GM12878 (cell line): ENCODE measurements around the gene RNU6-9. TPM values are rescaled to one million over a fixed set of nuclear protein-coding genes. Genes with fewer than 3 reads are reported as not detected.

Source experiments
- ATAC-seq: fragments of 200-7000 bp; cut with Tn5 transposase; 3 replicates; pipeline ENCODE4 v1.9.1; 2020; ENCODE audit warnings: mild to moderate bottlenecking, moderate library complexity
- BruUV-seq: library from RNA; stranded (reverse); fragments of 400-500 nt; replicated peaks from 2 replicates; lab custom pipeline; 2021; lab: Mats Ljungman, UMichigan
- CTCF ChIA-PET: fragments of 300-600 bp; sonication (Branson Sonifier 250); formaldehyde crosslinking; extraction: SDS; loops from one replicate; lab custom pipeline; 2021; ENCODE audit warnings: inconsistent platforms; lab: Yijun Ruan, JAX
- POLR2A ChIA-PET: fragments of 350-600 bp; formaldehyde crosslinking; extraction: SDS; loops from one replicate; lab custom pipeline; 2021; ENCODE audit warnings: inconsistent platforms; lab: Charles Lee
- RAD21 ChIA-PET: fragments of 300-600 bp; sonication (Branson Sonifier 250); formaldehyde crosslinking; loops from one replicate; lab custom pipeline; 2023; ENCODE audit warnings: antibody characterized with exemption; ENCODE audit not compliant: unreplicated experiment; lab: Charles Lee
- SMC1A ChIA-PET: fragments of 300-600 bp; sonication (Branson Sonifier 250); formaldehyde crosslinking; loops from one replicate; lab custom pipeline; 2023; ENCODE audit not compliant: unreplicated experiment, uncharacterized antibody; lab: Charles Lee
- DNase-seq: peaks from one replicate; pipeline ENCODE4 v3.0.0-alpha.2; 2011; ENCODE audit warnings: low read depth, low spot score
- FAIRE-seq: peaks from 3 replicates; lab custom pipeline; 2011; peaks lifted over from hg19 to GRCh38; lab: Jason Lieb, UNC
- H2AFZ ChIP-seq: 2 replicates; pipeline ENCODE4 v1.6.0; 2011; ENCODE audit warnings: low read depth, low read length, control low read depth; ENCODE audit not compliant: control insufficient read depth
- H3K27ac ChIP-seq: 2 replicates; pipeline ENCODE4 v1.5.1; 2011; ENCODE audit warnings: control low read depth; ENCODE audit not compliant: control insufficient read depth, insufficient read depth
- H3K27me3 ChIP-seq, 2 experiments: replicated peaks in 1 of 2; 2 replicates each; pipeline versions ENCODE4 v1.6.0 to v1.6.1; 2011; ENCODE audit warnings: low read length in 1 of 2; ENCODE audit not compliant: control insufficient read depth in 2 of 2, insufficient read depth in 2 of 2
- H3K36me3 ChIP-seq, 2 experiments: 2 replicates each; pipeline ENCODE4 v1.5.1; 2011; ENCODE audit warnings: low read length in 1 of 2; ENCODE audit not compliant: control insufficient read depth in 2 of 2, insufficient read depth in 2 of 2
- H3K4me1 ChIP-seq: 2 replicates; pipeline ENCODE4 v1.6.1; 2011; ENCODE audit warnings: mild to moderate bottlenecking, low read length, moderate library complexity, mixed read lengths; ENCODE audit not compliant: control insufficient read depth, insufficient read depth
- H3K4me2 ChIP-seq: 2 replicates; pipeline ENCODE4 v1.6.0; 2011; ENCODE audit warnings: control low read depth; ENCODE audit not compliant: control insufficient read depth, insufficient read depth
- H3K4me3 ChIP-seq: fragments of 200-600 bp; sonication (generic); 2 replicates; pipeline ENCODE4 v1.5.1; 2016
- H3K79me2 ChIP-seq: 2 replicates; pipeline ENCODE4 v1.6.0; 2011; ENCODE audit warnings: low read length; ENCODE audit not compliant: control insufficient read depth, insufficient read depth
- H3K9ac ChIP-seq: 2 replicates; pipeline ENCODE4 v1.8.0; 2011; ENCODE audit warnings: low read length, control low read depth, mixed read lengths; ENCODE audit not compliant: control insufficient read depth, insufficient read depth
- H3K9me3 ChIP-seq: replicated peaks from 3 replicates; pipeline ENCODE4 v1.5.1; 2011; ENCODE audit warnings: mild to moderate bottlenecking, low read length; ENCODE audit not compliant: control insufficient read depth, insufficient read depth
- H4K20me1 ChIP-seq: 2 replicates; pipeline ENCODE4 v1.6.0; 2011; ENCODE audit not compliant: control insufficient read depth, insufficient read depth
- ASH2L ChIP-seq: fragments of 300-600, 200-600 bp; sonication (generic); IDR thresholded peaks from 2 replicates; pipeline ENCODE4 v1.6.1; 2017; ENCODE audit warnings: low read depth, mild to moderate bottlenecking, borderline replicate concordance
- CHD2 ChIP-seq: IDR thresholded peaks from 2 replicates; pipeline ENCODE4 v1.6.1; 2011; ENCODE audit warnings: low read depth, low read length, improper control_type of control experiment, borderline replicate concordance
- CREB1 ChIP-seq: IDR thresholded peaks from 2 replicates; pipeline ENCODE4 v1.6.1; 2012; ENCODE audit warnings: low read depth, mild to moderate bottlenecking, inconsistent platforms
- DPF2 ChIP-seq: fragments of 450-650 bp; IDR thresholded peaks from 2 replicates; pipeline ENCODE4 v1.6.1; 2017; ENCODE audit warnings: mild to moderate bottlenecking
- EGR1 ChIP-seq, 2 experiments: IDR thresholded peaks; 1 replicate in 1 of 2; 2 replicates in 1 of 2; pipeline ENCODE4 v1.6.1; 2011 to 2012; ENCODE audit warnings: low read depth in 2 of 2, low read length in 2 of 2, borderline replicate concordance in 1 of 2, mild to moderate bottlenecking in 1 of 2, moderate library complexity in 1 of 2
- ESRRA ChIP-seq: IDR thresholded peaks from 2 replicates; pipeline ENCODE4 v1.6.1; 2012; ENCODE audit warnings: mild to moderate bottlenecking, low read length, improper control_type of control experiment
- GATAD2B ChIP-seq: fragments of 450-650 bp; conservative IDR thresholded peaks from 2 replicates; pipeline ENCODE4 v1.6.1; 2017; ENCODE audit warnings: low read depth, mild to moderate bottlenecking, moderate library complexity
- IRF4 ChIP-seq: IDR thresholded peaks from 2 replicates; pipeline ENCODE4 v1.6.1; 2011; ENCODE audit warnings: low read depth, low read length
- MYB ChIP-seq: fragments of 150-350 bp; IDR thresholded peaks from 2 replicates; pipeline ENCODE4 v1.6.1; 2014; ENCODE audit warnings: mild to moderate bottlenecking, low read depth, low read length, borderline replicate concordance
- NR2C1 ChIP-seq: fragments of 450-650 bp; IDR thresholded peaks from 2 replicates; pipeline ENCODE4 v1.6.1; 2017; ENCODE audit warnings: antibody characterized with exemption, mild to moderate bottlenecking, moderate library complexity
- NR2F1 ChIP-seq: fragments of 450-650 bp; conservative IDR thresholded peaks from 2 replicates; pipeline ENCODE4 v1.6.1; 2017; ENCODE audit warnings: mild to moderate bottlenecking
- PML ChIP-seq: IDR thresholded peaks from 2 replicates; pipeline ENCODE4 v1.6.1; 2012; ENCODE audit warnings: low read length, inconsistent platforms
- RUNX3 ChIP-seq: IDR thresholded peaks from 2 replicates; pipeline ENCODE4 v1.6.1; 2012; ENCODE audit warnings: low read length, inconsistent platforms
- SMARCA5 ChIP-seq: fragments of 450-650 bp; IDR thresholded peaks from 2 replicates; pipeline ENCODE4 v1.6.1; 2017; ENCODE audit warnings: mild to moderate bottlenecking
- SPI1 ChIP-seq: IDR thresholded peaks from 2 replicates; pipeline ENCODE4 v1.6.1; 2011; ENCODE audit warnings: low read depth, mild to moderate bottlenecking, low read length, moderate library complexity, borderline replicate concordance; ENCODE audit not compliant: insufficient read depth
- STAT3 ChIP-seq: IDR thresholded peaks from 2 replicates; pipeline ENCODE4 v1.6.1; 2011; ENCODE audit warnings: low read depth, low read length, improper control_type of control experiment
- ZSCAN29 ChIP-seq: fragments of 450-650 bp; IDR thresholded peaks from 2 replicates; pipeline ENCODE4 v1.6.1; 2017; ENCODE audit warnings: mild to moderate bottlenecking, moderate library complexity
- WGBS: methylation state at CpG from one replicate; pipeline ENCODE4 v1.1.6; 2016; ENCODE audit warnings: low lambda C conversion rate; ENCODE audit not compliant: insufficient replicate concordance, insufficient coverage; ENCODE audit errors: missing lambda C conversion rate; 5-methylcytosine and 5-hydroxymethylcytosine counted together
- in situ Hi-C: fragments of 300-500 bp; cut with MboI; formaldehyde crosslinking; loops from 9 replicates; pipeline ENCODE4 v1.14.3; 2018; ENCODE audit warnings: mixed read lengths
- intact Hi-C: fragments of 100-400 bp; cut with micrococcal nuclease; formaldehyde crosslinking; loops from one replicate; pipeline ENCODE4 v1.14.2; 2022; ENCODE audit not compliant: unreplicated experiment
- polyA plus RNA-seq, 11 experiments: library from polyadenylated mRNA; depleted of rRNA in 4 of 11; unstranded in 6 of 11; stranded (reverse) in 5 of 11; fragments of >200 nt; fragmentation: Nextera tagmentation in 4 of 11; fragmentation: Illumina TruSeq in 1 of 11; extraction: Ambion mirVana in 4 of 11; extraction: Trizol in 1 of 11; gene quantifications; 1 replicate in 1 of 11; 2 replicates in 10 of 11; pipeline versions ENCODE4 v1.2.1 to v1.2.3, GENCODE V29; 2011 to 2016; ENCODE audit warnings: inconsistent platforms in 2 of 11, missing spikeins in 2 of 11, low read depth in 1 of 11
- total RNA-seq, 4 experiments: library from RNA; depleted of rRNA in 3 of 4; stranded (reverse); fragments of >200 nt in 3 of 4; fragmentation: Illumina TruSeq in 1 of 4; extraction: Trizol in 1 of 4; gene quantifications; 2 replicates each; pipeline versions ENCODE4 v1.2.1 to v1.2.3, GENCODE V29; 2013 to 2021
- TF ChIP-seq, protein P1 (sequence below): fragments of 450-650 bp; IDR thresholded peaks from 2 replicates; pipeline ENCODE4 v1.6.1; 2017; ENCODE audit warnings: borderline replicate concordance
- TF ChIP-seq, protein P2 (sequence below): fragments of 450-650 bp; conservative IDR thresholded peaks from 2 replicates; pipeline ENCODE4 v1.6.1; 2017; ENCODE audit warnings: mild to moderate bottlenecking, moderate library complexity

Gene RNU6-9
- total and polyA plus RNA-seq, 10 of the 15 experiments (the other 5 are each of a cell fraction or from before 2014, with no cell fraction given) = not detected

DNA sequence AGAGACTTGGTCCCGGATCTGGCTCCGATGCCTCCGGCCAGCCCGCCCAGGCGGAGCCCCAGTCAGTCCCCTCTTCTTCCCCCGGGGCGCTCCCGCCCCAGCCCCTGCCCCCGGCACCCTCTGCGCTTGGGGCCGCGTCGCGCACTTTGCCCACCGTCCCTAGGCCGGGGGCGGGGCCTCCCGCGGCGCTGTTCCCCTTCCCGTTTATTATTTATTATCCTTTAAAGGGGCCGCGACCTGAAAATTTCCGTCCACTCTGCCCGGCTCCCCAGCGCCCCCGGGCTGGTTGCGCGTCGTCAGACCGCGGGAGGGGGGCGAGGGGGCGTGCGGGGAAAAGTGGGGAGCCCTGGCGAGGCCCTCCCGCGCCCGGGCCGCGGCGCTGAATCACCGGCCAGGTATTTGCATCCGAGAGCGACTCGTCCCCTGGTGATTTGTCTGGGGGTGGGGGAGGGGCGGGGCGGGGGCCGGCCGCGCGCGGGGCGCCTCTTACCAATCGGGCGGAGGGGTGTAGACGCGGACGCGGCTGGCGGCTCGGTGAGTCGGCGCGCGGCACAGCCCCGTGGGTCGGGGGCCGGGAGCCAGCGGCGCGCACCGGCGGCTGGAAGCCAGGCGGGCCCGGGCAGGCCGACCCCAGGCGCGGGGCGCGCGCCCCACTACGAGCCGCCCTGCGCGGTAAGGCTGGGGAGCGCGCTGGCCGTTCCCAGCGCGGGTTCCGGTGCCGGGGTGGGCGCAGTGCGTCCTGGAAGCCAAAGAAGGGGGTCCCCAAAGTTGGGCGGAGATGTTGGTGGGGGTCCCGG lies 32.4 kb downstream of the RNU6-9 start, which contains the start of gene ARID3A:
Gene ARID3A, plus strand, starts transcription at position 510 of the 797 bp plus-strand sequence. CDS start 3,494 bp downstream, outside the sequence.
- BruUV-seq = no TSS peak
- in situ Hi-C loops = no loop called here
- peak; percentile 76 for FAIRE-seq
- TF ChIP-seq PML (no peak), MYB (no peak), CHD2 (0 out of 2 replicates have a peak, but pooled peaks have one; percentile 13), CREB1 (0 out of 2 replicates have a peak, but pooled peaks have one; percentile 9), ESRRA (no peak), EGR1 (IDR thresholded peaks at IDR 0.05; ENCODE audit: borderline replicate concordance in 1 of 2, low read depth in 2 of 2, low read length in 2 of 2) (peak in 1 of 2 experiments; percentile 4; a peak in 1 of 3 replicates), DPF2 (peak; percentile 46; the same call in 1 of the 2 replicates), IRF4 (no peak), SPI1 (peak; percentile 34; the same call in 1 of the 2 replicates), NR2C1 (0 out of 2 replicates have a peak, but pooled peaks have one; percentile 23), ZSCAN29 (peak; percentile 91), GATAD2B (peak; percentile 68), RUNX3 (peak; percentile 9; the same call in 1 of the 2 replicates), NR2F1 (peak; percentile 40; the same call in 1 of the 2 replicates), ASH2L (0 out of 2 replicates have a peak, but pooled peaks have one; percentile 47), SMARCA5 (peak; percentile 86; the same call in 1 of the 2 replicates), STAT3 (no peak)
- TF ChIP-seq, protein P1, sequence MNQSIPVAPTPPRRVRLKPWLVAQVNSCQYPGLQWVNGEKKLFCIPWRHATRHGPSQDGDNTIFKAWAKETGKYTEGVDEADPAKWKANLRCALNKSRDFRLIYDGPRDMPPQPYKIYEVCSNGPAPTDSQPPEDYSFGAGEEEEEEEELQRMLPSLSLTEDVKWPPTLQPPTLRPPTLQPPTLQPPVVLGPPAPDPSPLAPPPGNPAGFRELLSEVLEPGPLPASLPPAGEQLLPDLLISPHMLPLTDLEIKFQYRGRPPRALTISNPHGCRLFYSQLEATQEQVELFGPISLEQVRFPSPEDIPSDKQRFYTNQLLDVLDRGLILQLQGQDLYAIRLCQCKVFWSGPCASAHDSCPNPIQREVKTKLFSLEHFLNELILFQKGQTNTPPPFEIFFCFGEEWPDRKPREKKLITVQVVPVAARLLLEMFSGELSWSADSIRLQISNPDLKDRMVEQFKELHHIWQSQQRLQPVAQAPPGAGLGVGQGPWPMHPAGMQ = no peak
- TF ChIP-seq, protein P2, sequence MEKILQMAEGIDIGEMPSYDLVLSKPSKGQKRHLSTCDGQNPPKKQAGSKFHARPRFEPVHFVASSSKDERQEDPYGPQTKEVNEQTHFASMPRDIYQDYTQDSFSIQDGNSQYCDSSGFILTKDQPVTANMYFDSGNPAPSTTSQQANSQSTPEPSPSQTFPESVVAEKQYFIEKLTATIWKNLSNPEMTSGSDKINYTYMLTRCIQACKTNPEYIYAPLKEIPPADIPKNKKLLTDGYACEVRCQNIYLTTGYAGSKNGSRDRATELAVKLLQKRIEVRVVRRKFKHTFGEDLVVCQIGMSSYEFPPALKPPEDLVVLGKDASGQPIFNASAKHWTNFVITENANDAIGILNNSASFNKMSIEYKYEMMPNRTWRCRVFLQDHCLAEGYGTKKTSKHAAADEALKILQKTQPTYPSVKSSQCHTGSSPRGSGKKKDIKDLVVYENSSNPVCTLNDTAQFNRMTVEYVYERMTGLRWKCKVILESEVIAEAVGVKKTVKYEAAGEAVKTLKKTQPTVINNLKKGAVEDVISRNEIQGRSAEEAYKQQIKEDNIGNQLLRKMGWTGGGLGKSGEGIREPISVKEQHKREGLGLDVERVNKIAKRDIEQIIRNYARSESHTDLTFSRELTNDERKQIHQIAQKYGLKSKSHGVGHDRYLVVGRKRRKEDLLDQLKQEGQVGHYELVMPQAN = peak; percentile 54; the same call in 1 of the 2 replicates

More for the DNA sequence above, 32.4 kb downstream of the RNU6-9 start, which contains the start of gene ARID3A:
- Histone ChIP-seq H3K36me3 (peaks cover 3 to 6% of the 10 kb centered on the region in 2 experiments; a peak in 3 of 4 replicates), H3K4me1 (peaks cover 18% of the 10 kb centered on the region), H3K9ac (peak within 1 kb of the TSS; percentile 97), H3K9me3 (no peaks in the 10 kb centered on the region), H3K27ac (peak within 1 kb of the TSS; percentile 96), H3K79me2 (peaks cover 48% of the 10 kb centered on the region), H3K4me3 (peak within 1 kb of the TSS; percentile 99), H2AFZ (peak within 1 kb of the TSS; percentile 78), H3K27me3 (no peaks in the 10 kb centered on the region), H4K20me1 (no peaks in the 10 kb centered on the region), H3K4me2 (peak within 1 kb of the TSS; percentile 89)
- intact Hi-C loops = loop anchor here (1.0 to 10.0 kb wide), 4 partner anchors 22 to 319 kb away; partner anchors contain the start of genes ATP5F1D, GRIN3B, MIDN and WDR18
- SMC1A ChIA-PET = interaction anchor here (1.0 to 4.3 kb wide), 3 partner anchors 23 to 58 kb away, joined by 3 to 119 read pairs (median 16); partner anchors contain the start of gene WDR18
- CTCF ChIA-PET = interaction anchor here (0.6 to 4.0 kb wide), 5 partner anchors 17 to 73 kb away, joined by 3 to 150 read pairs (median 18); partner anchors contain the start of gene WDR18
- DNase-seq (no peak), ATAC-seq (peak; percentile 27)
- RAD21 ChIA-PET = interaction anchor here (1.2 to 4.4 kb wide), 5 partner anchors 22 to 62 kb away, joined by 4 to 95 read pairs (median 20); partner anchors contain the start of gene WDR18
- POLR2A ChIA-PET = interaction anchor here (2.9 to 3.9 kb wide), 2 partner anchors 55 to 58 kb away, joined by 34 to 36 read pairs; partner anchors contain the start of gene WDR18
- under 1% methylated on average over 52 of the region's 97 CpGs for WGBS
